RWPE2 (cell line): Measurements from ENCODE around the gene OR4K15.
"Not testable (repeated sequence)": the region's sequence is repeated elsewhere in the genome, so short reads cannot be mapped to it uniquely, and the experiment has no call there.

Source experiments
- ATAC-seq: fragments of 200-7000 bp; cut with Tn5 transposase; 3 replicates; pipeline ENCODE4 v1.9.1; 2021; ENCODE audit warnings: low read depth
- DNase-seq: peaks from one replicate; pipeline ENCODE4 v3.0.0-alpha.2; 2020; ENCODE audit warnings: low spot score
- H3K27ac ChIP-seq: fragments of 450-650 bp; 2 replicates; pipeline ENCODE4 v1.5.1; 2017; ENCODE audit warnings: mild to moderate bottlenecking; ENCODE audit not compliant: poor library complexity, severe bottlenecking
- H3K27me3 ChIP-seq: fragments of 250-450 bp; sonication (Bioruptor Pico); 2 replicates; pipeline ENCODE4 v1.5.1; 2021; ENCODE audit warnings: mild to moderate bottlenecking, moderate library complexity; ENCODE audit not compliant: insufficient read depth, poor library complexity, severe bottlenecking
- H3K36me3 ChIP-seq: fragments of 250-450 bp; sonication (Bioruptor Pico); 2 replicates; pipeline ENCODE4 v1.5.1; 2020; ENCODE audit warnings: low read depth, mild to moderate bottlenecking, moderate library complexity
- H3K4me1 ChIP-seq: fragments of 250-450 bp; sonication (Bioruptor Pico); 2 replicates; pipeline ENCODE4 v1.5.1; 2021; ENCODE audit warnings: mild to moderate bottlenecking, moderate library complexity; ENCODE audit not compliant: insufficient read depth, poor library complexity, severe bottlenecking
- H3K4me3 ChIP-seq: fragments of 250-450 bp; sonication (Bioruptor Pico); 2 replicates; pipeline ENCODE4 v1.5.1; 2021; ENCODE audit warnings: mild to moderate bottlenecking, moderate library complexity; ENCODE audit not compliant: severe bottlenecking
- H3K9me3 ChIP-seq: fragments of 250-450 bp; sonication (Bioruptor Pico); 2 replicates; pipeline ENCODE4 v1.5.1; 2021; ENCODE audit warnings: mild to moderate bottlenecking, moderate library complexity; ENCODE audit not compliant: severe bottlenecking
- TF ChIP-seq, protein P1 (sequence below): fragments of 450-650 bp; IDR thresholded peaks from one replicate; pipeline ENCODE4 v1.5.1; 2017; ENCODE audit warnings: mild to moderate bottlenecking, moderate library complexity; ENCODE audit not compliant: poor library complexity, severe bottlenecking

OR4K15 gene

GRCh38 chr14:19949218-19949617 lies 26.2 kb upstream of the OR4K15 start:
- ATAC-seq, result no peak
- H3K27me3 ChIP-seq, result peaks cover 22% of the 10 kb centered on the region
- H3K36me3 ChIP-seq, result no peaks in the 10 kb centered on the region
- H3K4me1 ChIP-seq, result no peaks in the 10 kb centered on the region
- no peak overlapping the region for H3K27ac ChIP-seq
- H3K4me3 ChIP-seq, result no peak overlapping the region
- peaks cover 2% of the 10 kb centered on the region for H3K9me3 ChIP-seq
- TF ChIP-seq, protein P1, sequence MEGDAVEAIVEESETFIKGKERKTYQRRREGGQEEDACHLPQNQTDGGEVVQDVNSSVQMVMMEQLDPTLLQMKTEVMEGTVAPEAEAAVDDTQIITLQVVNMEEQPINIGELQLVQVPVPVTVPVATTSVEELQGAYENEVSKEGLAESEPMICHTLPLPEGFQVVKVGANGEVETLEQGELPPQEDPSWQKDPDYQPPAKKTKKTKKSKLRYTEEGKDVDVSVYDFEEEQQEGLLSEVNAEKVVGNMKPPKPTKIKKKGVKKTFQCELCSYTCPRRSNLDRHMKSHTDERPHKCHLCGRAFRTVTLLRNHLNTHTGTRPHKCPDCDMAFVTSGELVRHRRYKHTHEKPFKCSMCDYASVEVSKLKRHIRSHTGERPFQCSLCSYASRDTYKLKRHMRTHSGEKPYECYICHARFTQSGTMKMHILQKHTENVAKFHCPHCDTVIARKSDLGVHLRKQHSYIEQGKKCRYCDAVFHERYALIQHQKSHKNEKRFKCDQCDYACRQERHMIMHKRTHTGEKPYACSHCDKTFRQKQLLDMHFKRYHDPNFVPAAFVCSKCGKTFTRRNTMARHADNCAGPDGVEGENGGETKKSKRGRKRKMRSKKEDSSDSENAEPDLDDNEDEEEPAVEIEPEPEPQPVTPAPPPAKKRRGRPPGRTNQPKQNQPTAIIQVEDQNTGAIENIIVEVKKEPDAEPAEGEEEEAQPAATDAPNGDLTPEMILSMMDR, result no peak
- no peak for DNase-seq

- ATAC-seq, H3K27ac ChIP-seq, H3K4me1 ChIP-seq, DNase-seq, H3K36me3 ChIP-seq, H3K9me3 ChIP-seq, H3K4me3 ChIP-seq: not testable (repeated sequence)
- H3K27me3 ChIP-seq, result peaks cover 24% of the 10 kb centered on the region
Measured at GRCh38 chr14:19969735-19970134, 5.7 kb upstream of the OR4K15 start.

DNA sequence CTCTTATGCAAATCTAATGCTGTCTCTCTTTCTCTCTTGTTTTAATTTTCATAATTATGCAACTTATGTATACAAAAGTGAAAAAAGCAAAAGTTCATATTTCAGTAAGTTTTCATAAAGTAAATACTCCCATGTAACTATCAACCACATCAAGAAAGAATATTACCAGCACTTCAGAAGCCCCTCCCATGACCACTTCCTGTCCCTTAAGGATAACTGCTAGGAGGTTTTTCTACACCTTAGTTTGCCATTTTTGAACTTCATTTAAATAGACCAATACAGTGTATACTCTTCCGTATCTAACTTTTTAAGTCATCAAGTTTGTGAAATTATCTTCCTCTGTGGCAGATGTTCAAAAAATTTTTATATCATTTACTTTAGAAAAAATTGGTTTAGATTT lies 547 bp upstream of the OR4K15 start:
- TF ChIP-seq, protein P1, result no peak
- ATAC-seq (no peak), DNase-seq (no peak)
- H3K27ac ChIP-seq, result no peak overlapping the region
- H3K9me3 ChIP-seq, result no peaks in the 10 kb centered on the region
- H3K4me3 ChIP-seq, result no peak overlapping the region
- H3K4me1 ChIP-seq, result no peaks in the 10 kb centered on the region
- H3K27me3 ChIP-seq, result peaks cover 17% of the 10 kb centered on the region
- no peaks in the 10 kb centered on the region for H3K36me3 ChIP-seq

- H3K36me3 ChIP-seq, result no peaks in the 10 kb centered on the region
- H3K4me1 ChIP-seq, result no peaks in the 10 kb centered on the region
- peaks cover 16% of the 10 kb centered on the region for H3K27me3 ChIP-seq
- no peak for DNase-seq
- no peak for ATAC-seq
- H3K9me3 ChIP-seq, result no peaks in the 10 kb centered on the region
- TF ChIP-seq, protein P1, result no peak
- H3K4me3 ChIP-seq, result no peak overlapping the region
- no peak overlapping the region for H3K27ac ChIP-seq
Measured at GRCh38 chr14:19993438-19993837, 18.0 kb downstream of the OR4K15 start.

- TF ChIP-seq, protein P1, result no peak
- H3K27me3 ChIP-seq, result peaks cover 5% of the 10 kb centered on the region
- DNase-seq (no peak), ATAC-seq (no peak)
- H3K4me3 ChIP-seq, result no peak within 1 kb of the TSS
- H3K27ac ChIP-seq, result no peak within 1 kb of the TSS
- no peaks in the 10 kb centered on the region for H3K4me1 ChIP-seq
- H3K36me3 ChIP-seq, result no peaks in the 10 kb centered on the region
- no peaks in the 10 kb centered on the region for H3K9me3 ChIP-seq
Measured at GRCh38 chr14:20001863-20002262, 26.5 kb downstream of the OR4K15 start, which contains the start of gene OR4Q2. TSS of gene OR4Q2 (plus strand) at chr14:20002163.
